Spleen (tissue), 11 donors: ENCODE results near the gene GPHN. TPM values are rescaled to one million over a fixed set of nuclear protein-coding genes. Genes with fewer than 3 reads are reported as not detected.
"Not testable (repeated sequence)": the region's sequence is repeated elsewhere in the genome, so short reads cannot be mapped to it uniquely, and the experiment has no call there.

ENCODE experiments used
- DNase-seq: peaks from one replicate; pipeline ENCODE4 v3.0.0-alpha.2; 2020
- H3K27ac ChIP-seq, 8 donors: fragments of 200-600 bp; sonication (generic) in 7 of 8; 1 replicate in 4 of 8; 2 replicates in 4 of 8; pipeline versions ENCODE4 v1.5.0 to v1.8.0; 2016 to 2021; ENCODE audit warnings: inconsistent platforms in 4 of 8, mild to moderate bottlenecking in 4 of 8, moderate library complexity in 1 of 8
- H3K27me3 ChIP-seq, 7 donors: fragments of 200-600 bp; sonication (generic) in 6 of 7; replicated peaks in 1 of 7; 1 replicate in 4 of 7; 2 replicates in 3 of 7; pipeline versions ENCODE4 v1.5.0 to v1.8.0; 2016 to 2021; ENCODE audit warnings: inconsistent platforms in 3 of 7, mild to moderate bottlenecking in 1 of 7
- H3K36me3 ChIP-seq, 6 donors: fragments of 200-600 bp; sonication (generic) in 5 of 6; 1 replicate in 4 of 6; 2 replicates in 2 of 6; pipeline versions ENCODE4 v1.5.0 to v1.8.0; 2016 to 2021; ENCODE audit warnings: inconsistent platforms in 2 of 6
- H3K4me1 ChIP-seq, 6 donors: fragments of 200-600 bp; sonication (generic) in 5 of 6; 1 replicate in 3 of 6; 2 replicates in 3 of 6; pipeline versions ENCODE4 v1.5.0 to v1.8.0; 2016 to 2021; ENCODE audit warnings: inconsistent platforms in 3 of 6
- H3K4me3 ChIP-seq, 8 donors: fragments of 200-600 bp; sonication (generic) in 7 of 8; 1 replicate in 4 of 8; 2 replicates in 4 of 8; pipeline versions ENCODE4 v1.5.0 to v1.8.0; 2016 to 2021; ENCODE audit warnings: inconsistent platforms in 4 of 8, mild to moderate bottlenecking in 4 of 8, moderate library complexity in 2 of 8
- H3K9me3 ChIP-seq, 8 donors: fragments of 200-600 bp; sonication (generic) in 7 of 8; 1 replicate in 4 of 8; 2 replicates in 4 of 8; pipeline versions ENCODE4 v1.5.0 to v1.8.0; 2016 to 2021; ENCODE audit warnings: inconsistent platforms in 4 of 8
- CTCF ChIP-seq, 11 experiments: fragments of 200-600 bp in 7 of 11; fragments of 450-650 bp in 4 of 11; sonication (generic) in 4 of 11; IDR thresholded peaks in 8 of 11; conservative IDR thresholded peaks in 3 of 11; 1 replicate in 7 of 11; 2 replicates in 4 of 11; pipeline versions ENCODE4 v1.4.0 to v1.8.0; 2016 to 2021; ENCODE audit warnings: antibody characterized with exemption in 11 of 11, inconsistent platforms in 4 of 11, mild to moderate bottlenecking in 1 of 11
- POLR2A ChIP-seq, 3 donors: fragments of 450-650 bp; IDR thresholded peaks; one replicate each; pipeline ENCODE4 v1.5.1; 2017; ENCODE audit warnings: antibody characterized with exemption in 3 of 3, mild to moderate bottlenecking in 1 of 3
- POLR2AphosphoS5 ChIP-seq, 3 donors: sonication (generic); formaldehyde crosslinking; IDR thresholded peaks; one replicate each; pipeline ENCODE4 v1.5.1; 2017; ENCODE audit warnings: antibody characterized with exemption in 3 of 3
- WGBS, 5 donors: extraction: QIAGEN DNeasy Blood & Tissue Kit in 3 of 5; methylation state at CpG; one replicate each; pipeline versions ENCODE4 v1.1.5 to v1.1.7; 2013 to 2018; 5-methylcytosine and 5-hydroxymethylcytosine counted together
- intact Hi-C: fragments of 100-400 bp; cut with DNase I; formaldehyde crosslinking; loops from one replicate; pipeline ENCODE4 v1.15.0; 2023; ENCODE audit warnings: low total_unique reads
- polyA plus RNA-seq, 3 donors: library from polyadenylated mRNA; stranded (reverse); fragments of 200-250 nt; gene quantifications; one replicate each; pipeline ENCODE4 v1.2.1, GENCODE V29; 2013
- total RNA-seq, 7 donors: library from RNA; depleted of rRNA in 3 of 7; stranded (reverse); fragments of >200 nt in 3 of 7; fragmentation: NEBNext Ultra II Directional in 4 of 7; extraction: Animal tissue kit (Norgen Biotek cat#: 25700) in 4 of 7; gene quantifications; one replicate each; pipeline versions ENCODE4 v1.1.0 to v1.2.1, GENCODE V29; 2016 to 2021
- donor health status: healthy with polysubstance abuse.
- donor health status: DM: no; HTN: no; CAD: no; lungs with moderate emphysema.
- donor health status: DM: no; HTN: no; CAD: no.
- donor health status: Bipolar disorder and iron deficiency.
- donor health status: healthy.
- donor health status: DM: no; HTN: no; CAD: no.
- donor health status: DM: yes; HTN: yes; CAD: no.

GPHN gene
- total and polyA plus RNA-seq, 10 donors = 9.0 to 26.9 (median 15.7) TPM

GRCh38 chr14:66501592-66501991 is 6.4 kb upstream of the GPHN start:
- WGBS, 5 donors = 61 to 96% (median 80%) methylated on average over 4 of the region's 4 CpGs
- Histone ChIP-seq H3K27ac (no peak overlapping the region), H3K9me3 (no peaks in the 10 kb centered on the region), H3K4me1 (peaks cover 0 to 14% (median 1%) of the 10 kb centered on the region in 6 donors), H3K36me3 (no peaks in the 10 kb centered on the region), H3K27me3 (no peaks in the 10 kb centered on the region), H3K4me3 (no peak overlapping the region)
- TF ChIP-seq CTCF (IDR thresholded peaks at IDR 0.05 in 8 of 11, conservative IDR thresholded peaks at IDR 0.05 in 3 of 11) (no peak), POLR2A (IDR thresholded peaks at IDR 0.05) (no peak), POLR2AphosphoS5 (IDR thresholded peaks at IDR 0.05) (no peak)
- intact Hi-C loops = no loop called here
- no peak for DNase-seq

GRCh38 chr14:66502836-66503235 is 5.1 kb upstream of the GPHN start:
- WGBS, 5 donors = 72 to 85% (median 82%) methylated on average over 5 of the region's 5 CpGs
- H3K9me3 ChIP-seq, H3K36me3 ChIP-seq, DNase-seq, H3K27me3 ChIP-seq, intact Hi-C loops, H3K4me3 ChIP-seq, H3K27ac ChIP-seq: not testable (repeated sequence)
- peaks cover 0 to 14% (median 8%) of the 10 kb centered on the region in 6 donors for H3K4me1 ChIP-seq

GRCh38 chr14:66503532-66503931 is 4.4 kb upstream of the GPHN start:
- intact Hi-C loops = no loop called here

GRCh38 chr14:66507181-66507721 is 696 bp upstream of the GPHN start:
- H3K36me3 ChIP-seq = no peaks in the 10 kb centered on the region
- peak overlapping the region; percentile 76 to 92 (median 86) for H3K27ac ChIP-seq
- TF ChIP-seq CTCF (IDR thresholded peaks at IDR 0.05 in 8 of 11, conservative IDR thresholded peaks at IDR 0.05 in 3 of 11) = no peak
- TF ChIP-seq POLR2AphosphoS5 (IDR thresholded peaks at IDR 0.05) = no peak
- TF ChIP-seq POLR2A (IDR thresholded peaks at IDR 0.05) = no peak
- peak overlapping the region; percentile 77 to 99 (median 90) for H3K4me3 ChIP-seq
- H3K9me3 ChIP-seq = no peaks in the 10 kb centered on the region
- H3K27me3 ChIP-seq = peaks cover 0 to 11% (median 0%) of the 10 kb centered on the region in 7 donors
- WGBS, 5 donors = 2 to 4% (median 3%) methylated on average over 21 to 23 of the region's 23 CpGs
- H3K4me1 ChIP-seq = peaks cover 8 to 47% (median 26%) of the 10 kb centered on the region in 6 donors
- no peak for DNase-seq
- intact Hi-C loops = no loop called here

More at GRCh38 chr14:66503532-66503931, 4.4 kb upstream of the GPHN start:
- Histone ChIP-seq H3K4me1 (peaks cover 0 to 14% (median 8%) of the 10 kb centered on the region in 6 donors), H3K27me3 (peaks cover 0 to 2% (median 0%) of the 10 kb centered on the region in 7 donors), H3K27ac (no peak overlapping the region), H3K9me3 (no peaks in the 10 kb centered on the region), H3K4me3 (no peak overlapping the region), H3K36me3 (no peaks in the 10 kb centered on the region)
- no peak for TF ChIP-seq POLR2AphosphoS5 (IDR thresholded peaks at IDR 0.05)
- no peak for TF ChIP-seq CTCF (IDR thresholded peaks at IDR 0.05 in 8 of 11, conservative IDR thresholded peaks at IDR 0.05 in 3 of 11)
- WGBS, 5 donors = 77 to 98% (median 90%) methylated on average over 1 of the region's 1 CpG
- DNase-seq = no peak

- no peak for TF ChIP-seq POLR2A (IDR thresholded peaks at IDR 0.05)
- no peak for TF ChIP-seq POLR2AphosphoS5 (IDR thresholded peaks at IDR 0.05)
- no peak for TF ChIP-seq CTCF (IDR thresholded peaks at IDR 0.05 in 8 of 11, conservative IDR thresholded peaks at IDR 0.05 in 3 of 11)
These were observed 549 bp downstream of the GPHN start for GRCh38 chr14:66508547-66508845.

More at GRCh38 chr14:66508547-66508845, 549 bp downstream of the GPHN start:
- H3K9me3 ChIP-seq = no peaks in the 10 kb centered on the region
- 0 to 1% (median 0%) methylated on average over 5 to 19 of the region's 19 CpGs for WGBS, 5 donors
- peak overlapping the region; percentile 77 to 99 (median 90) for H3K4me3 ChIP-seq
- no peak for DNase-seq
- intact Hi-C loops = no loop called here
- H3K36me3 ChIP-seq = no peaks in the 10 kb centered on the region
- H3K27me3 ChIP-seq = peaks cover 0 to 11% (median 0%) of the 10 kb centered on the region in 7 donors
- H3K4me1 ChIP-seq = peaks cover 8 to 55% (median 27%) of the 10 kb centered on the region in 6 donors
- peak overlapping the region; percentile 76 to 92 (median 86) for H3K27ac ChIP-seq
